ENCODE results near the gene FIGNL1. TPM values are rescaled to one million over a fixed set of nuclear protein-coding genes. Genes with fewer than 3 reads are reported as not detected.
A peak's percentile ranks its signal among the peaks of the same experiment; 100 is the strongest.

FIGNL1 gene
- total RNA-seq, 4 donors from 2014 or later, result 3.3 to 6.1 (median 4.5) TPM

- no peak overlapping the region for H3K27ac ChIP-seq (replicated peaks in 1 of 4)
- intact Hi-C loops (cut with DNase I), result loop anchor here (10.0 kb wide), 2 partner anchors 55 to 125 kb away; no protein-coding TSS in a partner anchor
- H3K36me3 ChIP-seq, result no peaks in the 10 kb centered on the region
- peak; percentile 60 for DNase-seq (ENCODE audit: extremely low spot score)
- WGBS, result 79% methylated on average over 7 of the region's 7 CpGs
- H3K9me3 ChIP-seq, result no peaks in the 10 kb centered on the region
- no peaks in the 10 kb centered on the region for H3K4me1 ChIP-seq
- no peak overlapping the region for H3K4me3 ChIP-seq
- H3K27me3 ChIP-seq, result peaks cover 0 to 4% (median 0%) of the 10 kb centered on the region in 4 donors
- TF ChIP-seq CTCF (IDR thresholded peaks at IDR 0.05) (no peak), POLR2A (IDR thresholded peaks at IDR 0.05; ENCODE audit: low read depth) (no peak), EP300 (IDR thresholded peaks at IDR 0.05) (no peak), POLR2AphosphoS5 (IDR thresholded peaks at IDR 0.05) (no peak)
Observed at GRCh38 chr7:50479743-50480517, 29.8 kb upstream of the FIGNL1 start.

GRCh38 chr7:50477640-50478039, 27.5 kb upstream of the FIGNL1 start:
- intact Hi-C loops (cut with DNase I), result loop anchor here (10.0 kb wide), 2 partner anchors 57 to 127 kb away; no protein-coding TSS in a partner anchor
- TF ChIP-seq POLR2A (IDR thresholded peaks at IDR 0.05; ENCODE audit: low read depth) (no peak), POLR2AphosphoS5 (IDR thresholded peaks at IDR 0.05) (no peak)
- Histone ChIP-seq H3K36me3 (no peaks in the 10 kb centered on the region), H3K27me3 (peaks cover 0 to 10% (median 0%) of the 10 kb centered on the region in 4 donors), H3K4me3 (no peak overlapping the region), H3K4me1 (no peaks in the 10 kb centered on the region), H3K9me3 (no peaks in the 10 kb centered on the region), H3K27ac (replicated peaks in 1 of 4) (no peak overlapping the region)
- peak; percentile 37 for DNase-seq (ENCODE audit: extremely low spot score)
- 95% methylated on average over 6 of the region's 6 CpGs for WGBS

- Histone ChIP-seq H3K4me3 (no peak overlapping the region), H3K4me1 (no peaks in the 10 kb centered on the region)
- DNase-seq (ENCODE audit: extremely low spot score), result peak; percentile 80
Observed at GRCh38 chr7:50476953-50477625, 26.9 kb upstream of the FIGNL1 start.

GRCh38 chr7:50475340-50475739, 25.2 kb upstream of the FIGNL1 start:
- WGBS, result 45% methylated on average over 4 of the region's 4 CpGs

More at GRCh38 chr7:50476953-50477625, 26.9 kb upstream of the FIGNL1 start:
- TF ChIP-seq POLR2A (IDR thresholded peaks at IDR 0.05; ENCODE audit: low read depth) (no peak), POLR2AphosphoS5 (IDR thresholded peaks at IDR 0.05) (no peak), EP300 (IDR thresholded peaks at IDR 0.05) (no peak), CTCF (IDR thresholded peaks at IDR 0.05) (no peak)
- Histone ChIP-seq H3K27ac (replicated peaks in 1 of 4) (no peak overlapping the region), H3K36me3 (no peaks in the 10 kb centered on the region), H3K27me3 (peaks cover 0 to 10% (median 0%) of the 10 kb centered on the region in 4 donors), H3K9me3 (no peaks in the 10 kb centered on the region)
- WGBS, result 86% methylated on average over 9 of the region's 9 CpGs
- intact Hi-C loops (cut with DNase I), result loop anchor here (10.0 kb wide), 2 partner anchors 58 to 128 kb away; no protein-coding TSS in a partner anchor

More at GRCh38 chr7:50475340-50475739, 25.2 kb upstream of the FIGNL1 start:
- H3K4me1 ChIP-seq, result no peaks in the 10 kb centered on the region
- no peak overlapping the region for H3K4me3 ChIP-seq
- TF ChIP-seq CTCF (IDR thresholded peaks at IDR 0.05), result no peak
- no peak for TF ChIP-seq EP300 (IDR thresholded peaks at IDR 0.05)
- TF ChIP-seq POLR2AphosphoS5 (IDR thresholded peaks at IDR 0.05), result no peak
- no peak for TF ChIP-seq POLR2A (IDR thresholded peaks at IDR 0.05; ENCODE audit: low read depth)
- H3K27me3 ChIP-seq, result peaks cover 0 to 14% (median 0%) of the 10 kb centered on the region in 4 donors
- DNase-seq (ENCODE audit: extremely low spot score), result peak; percentile 79
- H3K36me3 ChIP-seq, result no peaks in the 10 kb centered on the region
- no peak overlapping the region for H3K27ac ChIP-seq (replicated peaks in 1 of 4)
- intact Hi-C loops (cut with DNase I), result loop anchor here (10.0 kb wide), 2 partner anchors 59 to 129 kb away; no protein-coding TSS in a partner anchor
- H3K9me3 ChIP-seq, result no peaks in the 10 kb centered on the region

All from esophagus muscularis mucosa (tissue), 4 donors.